Ascending aorta (tissue), 2 donors: ENCODE measurements around the gene TASP1. TPM values are rescaled to one million over a fixed set of nuclear protein-coding genes. Genes with fewer than 3 reads are reported as not detected.
A peak's percentile ranks its signal among the peaks of the same experiment; 100 is the strongest.

Experiments used
- DNase-seq, 2 donors: peaks; one replicate each; pipeline ENCODE4 v3.0.0-alpha.2; 2019; ENCODE audit warnings: low spot score in 2 of 2
- H3K27ac ChIP-seq, 2 donors: fragments of 200-600 bp; sonication (generic); one replicate each; pipeline ENCODE4 v1.5.1; 2016 to 2017; ENCODE audit warnings: mild to moderate bottlenecking in 1 of 2
- H3K27me3 ChIP-seq: fragments of 200-600 bp; sonication (generic); one replicate; pipeline ENCODE4 v1.5.1; 2017
- H3K36me3 ChIP-seq, 2 donors: fragments of 200-600 bp; sonication (generic); one replicate each; pipeline ENCODE4 v1.5.1; 2016
- H3K4me1 ChIP-seq, 2 donors: fragments of 200-600 bp; sonication (generic); one replicate each; pipeline ENCODE4 v1.5.1; 2016 to 2017; ENCODE audit warnings: mild to moderate bottlenecking in 1 of 2
- H3K4me3 ChIP-seq, 2 donors: fragments of 200-600 bp; sonication (generic); one replicate each; pipeline ENCODE4 v1.5.1; 2016 to 2017; ENCODE audit warnings: mild to moderate bottlenecking in 1 of 2
- H3K9me3 ChIP-seq, 2 donors: fragments of 200-600 bp; sonication (generic); one replicate each; pipeline ENCODE4 v1.5.1; 2016
- intact Hi-C: fragments of 100-400 bp; cut with DNase I; formaldehyde crosslinking; loops from one replicate; pipeline ENCODE4 v1.15.1; 2023
- total RNA-seq: library from RNA; depleted of rRNA; stranded (reverse); fragments of >200 nt; gene quantifications from one replicate; pipeline ENCODE4 v1.1.0, GENCODE V29; 2016
- TF ChIP-seq, protein P1 (sequence below), 3 experiments: fragments of 200-600 bp in 2 of 3; fragments of 450-650 bp in 1 of 3; sonication (generic) in 2 of 3; IDR thresholded peaks; one replicate each; pipeline ENCODE4 v1.5.1; 2016 to 2019; ENCODE audit warnings: antibody characterized with exemption in 3 of 3, mild to moderate bottlenecking in 1 of 3, moderate library complexity in 1 of 3

TASP1 gene
- total RNA-seq, 1 donor from 2014 or later = 17.2 TPM

DNA sequence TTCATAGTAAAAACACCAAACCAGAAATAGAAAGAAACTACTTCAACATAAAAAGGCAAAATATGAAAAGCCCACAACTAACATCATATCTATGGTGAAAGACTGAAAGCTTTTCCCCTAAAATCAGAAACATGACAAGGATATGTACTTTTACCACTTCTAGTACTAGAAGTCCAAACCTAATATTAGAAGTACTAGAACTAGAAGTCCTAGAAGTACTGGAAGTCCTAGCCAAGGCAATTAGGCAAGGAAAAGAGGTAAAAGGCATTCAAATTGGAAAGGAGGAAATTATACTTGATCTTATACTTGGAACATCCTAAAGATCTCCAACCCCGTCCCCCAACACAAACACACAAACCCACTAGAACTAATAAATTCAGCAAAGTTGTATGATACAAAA, 74.9 kb downstream of the TASP1 start:
- TF ChIP-seq, protein P1, sequence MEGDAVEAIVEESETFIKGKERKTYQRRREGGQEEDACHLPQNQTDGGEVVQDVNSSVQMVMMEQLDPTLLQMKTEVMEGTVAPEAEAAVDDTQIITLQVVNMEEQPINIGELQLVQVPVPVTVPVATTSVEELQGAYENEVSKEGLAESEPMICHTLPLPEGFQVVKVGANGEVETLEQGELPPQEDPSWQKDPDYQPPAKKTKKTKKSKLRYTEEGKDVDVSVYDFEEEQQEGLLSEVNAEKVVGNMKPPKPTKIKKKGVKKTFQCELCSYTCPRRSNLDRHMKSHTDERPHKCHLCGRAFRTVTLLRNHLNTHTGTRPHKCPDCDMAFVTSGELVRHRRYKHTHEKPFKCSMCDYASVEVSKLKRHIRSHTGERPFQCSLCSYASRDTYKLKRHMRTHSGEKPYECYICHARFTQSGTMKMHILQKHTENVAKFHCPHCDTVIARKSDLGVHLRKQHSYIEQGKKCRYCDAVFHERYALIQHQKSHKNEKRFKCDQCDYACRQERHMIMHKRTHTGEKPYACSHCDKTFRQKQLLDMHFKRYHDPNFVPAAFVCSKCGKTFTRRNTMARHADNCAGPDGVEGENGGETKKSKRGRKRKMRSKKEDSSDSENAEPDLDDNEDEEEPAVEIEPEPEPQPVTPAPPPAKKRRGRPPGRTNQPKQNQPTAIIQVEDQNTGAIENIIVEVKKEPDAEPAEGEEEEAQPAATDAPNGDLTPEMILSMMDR (IDR thresholded peaks at IDR 0.05) = no peak
- Histone ChIP-seq H3K4me3 (no peak overlapping the region), H3K4me1 (peaks cover 0 to 7% of the 10 kb centered on the region in 2 donors), H3K27me3 (no peaks in the 10 kb centered on the region), H3K36me3 (peaks cover 0 to 16% of the 10 kb centered on the region in 2 donors), H3K9me3 (no peaks in the 10 kb centered on the region), H3K27ac (peak overlapping the region; percentile 66 to 73)
- intact Hi-C loops = loop anchor here (10.0 kb wide), 1 partner anchor 131 kb away; no protein-coding TSS in a partner anchor
- DNase-seq = no peak

DNA sequence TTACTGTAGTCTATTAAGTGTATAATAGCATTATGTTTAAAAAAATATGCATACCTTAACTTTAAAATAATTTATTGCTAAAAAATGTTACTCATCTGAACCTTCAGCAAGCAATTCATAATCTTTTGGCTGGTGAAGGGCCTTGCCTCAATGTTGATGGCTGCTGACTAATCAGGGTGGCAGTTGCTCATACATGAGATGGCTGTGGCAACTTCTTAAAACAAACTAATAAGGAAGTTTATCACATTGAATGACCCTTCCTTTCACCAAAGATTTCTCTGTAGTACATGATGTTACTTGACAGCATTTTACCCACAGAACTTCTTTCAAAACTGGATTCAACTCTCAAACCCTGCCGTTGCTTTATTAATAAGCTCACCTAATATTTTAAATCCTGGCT, 84.0 kb downstream of the TASP1 start:
- intact Hi-C loops = no loop called here
- Histone ChIP-seq H3K4me3 (no peak overlapping the region), H3K9me3 (no peaks in the 10 kb centered on the region), H3K27me3 (no peaks in the 10 kb centered on the region), H3K4me1 (no peaks in the 10 kb centered on the region), H3K36me3 (peaks cover 0 to 16% of the 10 kb centered on the region in 2 donors), H3K27ac (no peak overlapping the region)
- peak in 1 of 2 donors; percentile 66 for DNase-seq
- TF ChIP-seq, protein P1 (IDR thresholded peaks at IDR 0.05) = no peak

DNA sequence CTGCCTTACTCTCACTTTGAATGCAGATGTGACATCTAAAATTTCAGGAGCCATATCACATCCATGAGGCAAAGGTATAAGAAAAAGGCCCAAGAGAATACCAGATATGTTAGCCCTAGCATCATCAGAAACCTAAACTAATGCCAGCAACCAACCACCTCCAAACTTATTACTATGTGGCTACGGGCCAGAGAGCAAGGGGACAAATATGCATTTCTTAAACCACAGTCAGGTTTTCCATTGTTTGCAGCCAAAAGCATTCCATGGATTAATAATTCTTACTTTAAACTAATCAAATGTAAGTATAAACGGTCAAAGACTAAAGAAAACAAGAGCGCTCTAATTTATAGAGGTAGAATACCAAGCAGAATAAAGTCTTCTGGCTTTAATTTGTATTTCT, 84.7 kb downstream of the TASP1 start:
- Histone ChIP-seq H3K4me1 (no peaks in the 10 kb centered on the region), H3K4me3 (no peak overlapping the region), H3K9me3 (no peaks in the 10 kb centered on the region), H3K27me3 (no peaks in the 10 kb centered on the region), H3K36me3 (peaks cover 0 to 16% of the 10 kb centered on the region in 2 donors), H3K27ac (no peak overlapping the region)
- TF ChIP-seq, protein P1 (IDR thresholded peaks at IDR 0.05) = no peak
- DNase-seq = no peak
- intact Hi-C loops = no loop called here

DNA sequence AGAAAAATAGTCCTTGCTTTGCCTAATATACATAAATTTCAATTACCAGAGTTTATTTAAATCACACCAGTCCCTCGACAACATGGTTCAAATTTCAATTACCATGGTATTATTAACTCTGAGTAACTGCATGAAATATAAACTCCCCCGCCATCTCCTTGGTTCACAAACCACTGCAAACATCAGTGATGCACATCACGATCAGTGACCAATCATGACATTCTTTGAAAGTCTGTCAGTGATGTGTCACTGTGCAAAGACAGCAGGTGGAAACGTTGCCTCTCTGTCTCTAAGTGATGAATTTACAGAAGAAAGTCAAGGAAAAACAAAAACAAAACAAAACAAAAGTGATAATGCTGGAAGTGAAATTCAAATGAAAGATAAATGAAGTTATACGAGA, 86.7 kb downstream of the TASP1 start:
- Histone ChIP-seq H3K27ac (no peak overlapping the region), H3K4me3 (no peak overlapping the region), H3K36me3 (peaks cover 0 to 9% of the 10 kb centered on the region in 2 donors), H3K27me3 (no peaks in the 10 kb centered on the region), H3K4me1 (no peaks in the 10 kb centered on the region), H3K9me3 (no peaks in the 10 kb centered on the region)
- TF ChIP-seq, protein P1 (IDR thresholded peaks at IDR 0.05) = no peak
- intact Hi-C loops = no loop called here
- DNase-seq = no peak

DNA sequence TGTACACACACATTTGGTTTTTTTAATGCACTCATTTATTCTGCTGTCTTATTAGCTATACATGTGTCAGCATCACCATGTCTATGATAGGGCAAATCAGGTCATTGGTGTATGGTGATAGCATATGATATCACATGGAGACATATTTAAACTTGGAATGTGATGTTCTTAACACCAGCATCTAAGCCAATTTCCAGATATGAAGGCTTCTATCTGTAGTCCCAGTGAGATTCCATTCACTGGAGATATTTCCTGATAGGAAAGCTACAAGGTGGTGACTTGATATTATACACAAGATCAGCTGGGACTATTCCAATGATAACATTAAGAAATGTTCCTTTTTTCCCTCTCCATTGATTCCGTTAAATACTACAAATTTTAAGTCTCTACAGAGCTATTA, 89.3 kb downstream of the TASP1 start:
- no peaks in the 10 kb centered on the region for H3K9me3 ChIP-seq
- no peak overlapping the region for H3K4me3 ChIP-seq
- TF ChIP-seq, protein P1 (IDR thresholded peaks at IDR 0.05) = no peak
- H3K27me3 ChIP-seq = no peaks in the 10 kb centered on the region
- DNase-seq = no peak
- H3K36me3 ChIP-seq = peaks cover 0 to 6% of the 10 kb centered on the region in 2 donors
- peaks cover 0 to 4% of the 10 kb centered on the region in 2 donors for H3K4me1 ChIP-seq
- intact Hi-C loops = loop anchor here (5.0 to 10.0 kb wide), 4 partner anchors 208 to 427 kb away; no protein-coding TSS in a partner anchor
- H3K27ac ChIP-seq = no peak overlapping the region
